Neural progenitor cell (in vitro differentiated cells): ENCODE results near the gene MYL3. TPM values are rescaled to one million over a fixed set of nuclear protein-coding genes. Genes with fewer than 3 reads are reported as not detected.

Source experiments
- DNase-seq: peaks from one replicate; pipeline ENCODE4 v3.0.0-alpha.2; 2016; ENCODE audit warnings: low spot score
- H2AFZ ChIP-seq: fragments of 200-600 bp; sonication (generic); replicated peaks from 2 replicates; pipeline ENCODE4 v1.6.1; 2016; ENCODE audit warnings: antibody characterized with exemption
- H3F3A ChIP-seq: fragments of 200-600 bp; sonication (generic); 2 replicates; pipeline ENCODE4 v1.6.1; 2016; ENCODE audit warnings: antibody characterized with exemption, low read depth
- H3K27ac ChIP-seq: fragments of 200-600 bp; sonication (generic); 2 replicates; pipeline ENCODE4 v1.5.1; 2016; ENCODE audit warnings: mild to moderate bottlenecking
- H3K27me3 ChIP-seq: fragments of 200-600 bp; sonication (generic); 2 replicates; pipeline ENCODE4 v1.6.1; 2016; ENCODE audit warnings: mild to moderate bottlenecking, moderate library complexity
- H3K36me3 ChIP-seq: fragments of 200-600 bp; sonication (generic); 2 replicates; pipeline ENCODE4 v1.5.1; 2016
- H3K4me1 ChIP-seq: fragments of 200-600 bp; sonication (generic); 2 replicates; pipeline ENCODE4 v1.6.1; 2016; ENCODE audit warnings: mixed run types
- H3K4me2 ChIP-seq: fragments of 200-600 bp; sonication (generic); 2 replicates; pipeline ENCODE4 v1.6.1; 2016
- H3K4me3 ChIP-seq: fragments of 200-600 bp; sonication (generic); 2 replicates; pipeline ENCODE4 v1.5.1; 2016
- H3K79me2 ChIP-seq: fragments of 200-600 bp; sonication (generic); 2 replicates; pipeline ENCODE4 v1.6.1; 2016; ENCODE audit warnings: low read depth
- H3K9ac ChIP-seq: fragments of 200-600 bp; sonication (generic); 2 replicates; pipeline ENCODE4 v1.6.1; 2016
- H3K9me3 ChIP-seq: fragments of 200-600 bp; sonication (generic); 2 replicates; pipeline ENCODE4 v1.5.1; 2016; ENCODE audit warnings: low read depth
- H4K20me1 ChIP-seq: fragments of 200-600 bp; sonication (generic); 2 replicates; pipeline ENCODE4 v1.6.1; 2016; ENCODE audit warnings: low read depth
- H3K27ac Mint-ChIP-seq: 3 replicates; pipeline ENCODE4 v1.8.0; 2021; ENCODE audit warnings: mixed read lengths
- H3K27me3 Mint-ChIP-seq: 2 replicates; pipeline ENCODE4 v1.8.0; 2022; ENCODE audit warnings: low read depth, mild to moderate bottlenecking, inconsistent platforms, moderate library complexity, mixed read lengths; ENCODE audit not compliant: insufficient read depth
- H3K36me3 Mint-ChIP-seq: 3 replicates; pipeline ENCODE4 v1.8.0; 2021; ENCODE audit warnings: mixed read lengths
- H3K4me1 Mint-ChIP-seq: 3 replicates; pipeline ENCODE4 v1.8.0; 2021; ENCODE audit warnings: mixed read lengths
- H3K4me3 Mint-ChIP-seq: 3 replicates; pipeline ENCODE4 v1.8.0; 2021; ENCODE audit warnings: mild to moderate bottlenecking, moderate library complexity, mixed read lengths
- H3K9me3 Mint-ChIP-seq: 3 replicates; pipeline ENCODE4 v1.8.0; 2020; ENCODE audit warnings: mixed read lengths
- CTCF ChIP-seq: fragments of 200-600 bp; sonication (generic); IDR thresholded peaks from 2 replicates; pipeline ENCODE4 v1.5.1; 2017; ENCODE audit warnings: antibody characterized with exemption, mild to moderate bottlenecking
- EZH2 ChIP-seq: fragments of 200-600 bp; sonication (generic); IDR thresholded peaks from 2 replicates; pipeline ENCODE4 v1.6.1; 2017; ENCODE audit warnings: antibody characterized with exemption, mild to moderate bottlenecking, moderate library complexity
- EZH2phosphoT487 ChIP-seq: fragments of 200-600 bp; sonication (generic); IDR thresholded peaks from 2 replicates; pipeline ENCODE4 v1.6.1; 2017; ENCODE audit warnings: antibody characterized with exemption
- total RNA-seq: library from RNA; depleted of rRNA; stranded (reverse); fragments of >200 nt; gene quantifications from 2 replicates; pipeline ENCODE4 v1.2.3, GENCODE V29; 2015; ENCODE audit warnings: low replicate concordance

The MYL3 gene
- total RNA-seq, 1 donor from 2014 or later: not detected

DNA sequence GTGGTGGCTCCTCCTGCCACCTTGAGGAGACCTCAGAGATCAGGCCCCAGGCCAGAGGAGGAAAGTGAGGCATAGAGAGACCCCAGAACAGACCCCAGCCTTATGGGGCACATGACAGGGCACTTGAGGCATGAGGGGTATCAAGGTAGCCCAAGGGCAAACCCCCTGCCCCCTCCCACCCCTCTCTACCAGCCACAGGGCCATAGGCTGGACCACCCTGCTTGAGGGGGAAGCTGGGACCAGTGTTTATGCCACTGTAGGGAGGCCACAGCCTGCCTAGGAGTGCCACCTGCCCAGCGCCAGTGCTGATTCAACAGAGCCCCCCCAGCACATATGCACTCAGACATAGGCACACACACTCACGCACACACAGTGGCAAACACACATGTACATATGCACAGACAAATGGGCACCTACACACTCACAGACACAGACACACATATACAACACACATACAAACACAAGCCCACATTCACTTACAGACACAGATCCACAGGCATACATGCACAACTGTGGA lies 10.3 kb downstream of the MYL3 start:
- H3K9ac ChIP-seq: no peak overlapping the region
- H3K36me3 Mint-ChIP-seq: no peaks in the 10 kb centered on the region
- H3K4me3 Mint-ChIP-seq: peak overlapping the region; percentile 38
- H3K79me2 ChIP-seq: no peaks in the 10 kb centered on the region
- no peaks in the 10 kb centered on the region for H3K9me3 Mint-ChIP-seq
- TF ChIP-seq CTCF (no peak), EZH2 (no peak), EZH2phosphoT487 (no peak)
- peaks cover 24% of the 10 kb centered on the region for H3K4me1 Mint-ChIP-seq
- H3K4me3 ChIP-seq: no peak overlapping the region
- H3F3A ChIP-seq: no peaks in the 10 kb centered on the region
- no peak for DNase-seq
- no peak overlapping the region for H3K27ac ChIP-seq
- no peaks in the 10 kb centered on the region for H3K4me1 ChIP-seq
- no peaks in the 10 kb centered on the region for H4K20me1 ChIP-seq
- no peak overlapping the region for H3K4me2 ChIP-seq
- no peaks in the 10 kb centered on the region for H3K27me3 ChIP-seq
- peaks cover 15% of the 10 kb centered on the region for H3K27me3 Mint-ChIP-seq
- H2AFZ ChIP-seq: no peak overlapping the region
- no peaks in the 10 kb centered on the region for H3K9me3 ChIP-seq
- H3K36me3 ChIP-seq: no peaks in the 10 kb centered on the region
- H3K27ac Mint-ChIP-seq: no peak overlapping the region

DNA sequence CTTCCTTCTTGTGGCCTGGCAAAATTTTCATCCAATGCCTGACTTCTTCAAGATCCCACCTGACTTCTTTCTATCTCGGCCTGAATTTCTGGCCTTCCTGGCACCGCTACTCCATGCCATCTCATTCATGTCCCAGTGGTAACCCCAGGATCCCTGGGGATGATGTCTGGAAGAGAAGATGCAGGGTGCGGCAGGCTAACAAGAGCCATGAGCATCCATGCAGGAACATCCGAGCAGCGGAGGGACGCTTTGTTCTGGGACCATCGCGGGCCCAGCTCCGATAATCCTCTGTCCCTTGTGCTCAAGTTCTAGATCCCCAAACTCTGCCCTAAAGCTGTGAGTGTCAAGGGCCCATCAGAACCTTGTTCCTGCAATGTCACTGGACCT lies 10.9 kb downstream of the MYL3 start:
- Histone ChIP-seq H3K9ac (no peak overlapping the region), H4K20me1 (no peaks in the 10 kb centered on the region), H3K9me3 (no peaks in the 10 kb centered on the region), H2AFZ (no peak overlapping the region), H3K4me2 (no peak overlapping the region), H3K4me1 (no peaks in the 10 kb centered on the region), H3K27me3 (no peaks in the 10 kb centered on the region), H3K27ac (no peak overlapping the region), H3K36me3 (no peaks in the 10 kb centered on the region), H3K4me3 (no peak overlapping the region), H3F3A (no peaks in the 10 kb centered on the region), H3K79me2 (no peaks in the 10 kb centered on the region)
- TF ChIP-seq EZH2phosphoT487 (no peak), CTCF (no peak), EZH2 (no peak)
- no peaks in the 10 kb centered on the region for H3K9me3 Mint-ChIP-seq
- H3K4me1 Mint-ChIP-seq: peaks cover 22% of the 10 kb centered on the region
- H3K4me3 Mint-ChIP-seq: no peak overlapping the region
- no peak for DNase-seq
- peak overlapping the region; percentile 1 for H3K27ac Mint-ChIP-seq
- H3K36me3 Mint-ChIP-seq: no peaks in the 10 kb centered on the region
- peaks cover 12% of the 10 kb centered on the region for H3K27me3 Mint-ChIP-seq

DNA sequence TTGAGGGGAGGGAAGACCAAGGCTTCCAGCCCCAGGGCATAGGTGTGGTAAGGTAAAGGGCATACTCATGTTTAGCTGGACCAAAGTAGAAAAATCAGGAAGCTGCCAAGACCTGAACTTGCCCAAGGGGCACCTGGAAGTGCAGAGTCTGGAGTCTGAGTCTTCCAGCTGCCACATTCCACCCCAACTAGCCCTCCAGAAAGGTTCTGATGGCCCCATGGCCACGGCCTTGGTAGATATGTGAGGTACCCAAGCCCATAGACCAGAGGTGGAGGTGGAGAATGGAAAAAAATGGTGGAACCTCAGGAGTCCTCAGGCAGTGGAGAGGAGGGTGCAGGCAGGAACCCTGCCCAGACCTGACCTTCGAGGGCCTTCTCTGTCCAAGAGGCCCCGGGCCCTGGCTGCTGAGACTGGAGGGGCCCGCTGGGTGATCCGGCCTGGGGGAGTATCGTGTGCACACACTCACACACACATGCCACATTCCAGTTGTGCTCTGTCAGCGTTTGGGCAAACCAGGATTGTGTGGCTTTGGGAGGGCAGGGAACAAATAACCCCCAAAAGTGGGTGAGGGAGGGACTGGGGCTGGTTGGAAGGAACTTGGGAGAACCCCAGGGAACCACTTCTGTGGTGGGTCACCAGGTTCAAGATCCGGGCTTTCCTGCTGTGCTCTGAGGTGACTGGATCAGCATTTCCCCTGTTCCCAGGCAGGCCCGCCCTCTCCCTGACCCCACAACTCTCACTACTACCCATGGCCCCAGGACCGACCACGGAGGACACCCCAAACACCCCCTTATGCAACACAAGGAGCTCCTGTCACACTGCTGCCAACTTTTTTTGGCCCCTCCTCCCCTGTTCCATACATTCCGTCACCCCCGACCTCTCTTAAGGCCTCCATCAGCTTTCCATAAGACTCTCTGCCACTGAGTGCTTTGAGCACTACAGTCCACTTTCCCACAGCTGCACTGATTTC lies 11.6 kb downstream of the MYL3 start:
- Mint-ChIP-seq H3K36me3 (no peaks in the 10 kb centered on the region), H3K27ac (peak overlapping the region; percentile 1), H3K4me1 (peaks cover 22% of the 10 kb centered on the region), H3K4me3 (no peak overlapping the region), H3K27me3 (peaks cover 12% of the 10 kb centered on the region), H3K9me3 (no peaks in the 10 kb centered on the region)
- H3K36me3 ChIP-seq: no peaks in the 10 kb centered on the region
- no peak overlapping the region for H3K9ac ChIP-seq
- no peak for DNase-seq
- H3K9me3 ChIP-seq: no peaks in the 10 kb centered on the region
- no peaks in the 10 kb centered on the region for H3F3A ChIP-seq
- H3K27me3 ChIP-seq: no peaks in the 10 kb centered on the region
- H2AFZ ChIP-seq: no peak overlapping the region
- H3K79me2 ChIP-seq: no peaks in the 10 kb centered on the region
- no peak for TF ChIP-seq CTCF
- H4K20me1 ChIP-seq: no peaks in the 10 kb centered on the region
- H3K4me1 ChIP-seq: no peaks in the 10 kb centered on the region
- no peak overlapping the region for H3K4me3 ChIP-seq
- H3K4me2 ChIP-seq: no peak overlapping the region
- H3K27ac ChIP-seq: no peak overlapping the region
